NCI-H748 (cell line): Measurements from ENCODE around the gene SH3RF3.

Experiments used
- DNase-seq: peaks from one replicate; lab custom pipeline; 2025; ENCODE audit not compliant: unreplicated experiment; lab: John Stamatoyannopoulos, UW

Gene SH3RF3

DNA sequence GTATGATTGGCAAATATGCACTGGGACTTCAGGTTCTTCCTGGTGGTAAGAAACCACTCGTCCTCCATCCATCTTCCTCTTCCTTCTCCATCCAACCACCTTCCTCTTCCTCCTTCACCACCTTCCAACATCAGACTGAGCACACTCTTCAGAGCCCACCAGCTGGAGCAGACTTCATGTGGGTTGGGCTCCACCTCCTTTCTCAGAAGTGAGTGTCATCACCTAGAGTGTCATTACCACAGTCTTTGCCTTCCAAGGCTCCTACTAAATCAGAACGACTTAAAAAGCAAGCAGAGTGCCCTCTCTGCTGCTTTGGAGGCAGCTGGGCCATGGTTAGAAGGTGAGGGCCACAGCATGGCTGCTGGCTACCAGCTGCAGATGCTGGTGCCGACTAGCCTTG is 171.6 kb downstream of the SH3RF3 start:
- DNase-seq, result no peak

- DNase-seq, result no peak
These were observed 172.7 kb downstream of the SH3RF3 start for GRCh38 chr2:109301746-109302145.

DNA sequence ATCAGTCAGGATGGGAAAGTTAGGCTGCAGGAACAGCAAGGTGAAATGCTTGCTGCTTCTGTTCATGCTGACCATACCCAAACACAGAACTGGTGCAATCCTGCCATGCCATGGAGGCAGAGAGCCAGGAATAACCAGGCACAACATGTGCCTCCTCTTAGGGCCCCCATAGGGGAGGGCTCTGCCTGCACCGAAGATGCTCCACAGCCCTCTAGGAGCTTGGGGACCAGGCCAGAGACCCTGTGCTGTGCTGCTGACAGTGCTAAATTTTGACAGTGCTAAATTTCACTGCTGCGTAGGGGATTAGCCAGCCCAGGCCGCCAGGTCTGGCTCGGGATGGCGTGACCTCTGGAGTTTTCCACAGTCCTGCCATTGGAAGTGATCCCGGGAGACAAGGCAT is 173.3 kb downstream of the SH3RF3 start:
- DNase-seq, result no peak

DNA sequence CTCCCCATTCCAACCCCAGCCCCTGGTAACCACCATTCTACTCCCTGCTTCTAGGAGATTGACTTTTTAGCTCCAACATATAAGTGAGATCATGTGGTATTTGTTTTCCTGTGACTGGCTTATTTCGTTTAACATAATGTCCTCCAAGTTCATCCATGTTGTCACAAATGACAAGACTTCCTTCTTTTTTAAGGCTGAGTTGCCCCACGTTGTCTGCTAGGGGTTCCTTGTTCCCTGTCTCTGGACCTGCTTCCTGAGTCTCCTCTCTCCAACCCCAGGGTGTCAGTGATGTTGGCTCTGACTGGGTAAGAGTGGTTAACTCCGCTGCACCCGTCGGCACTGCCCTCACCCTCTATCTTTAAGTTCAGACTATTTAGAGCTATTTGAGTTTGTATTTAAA is 175.2 kb downstream of the SH3RF3 start:
- DNase-seq, result no peak

GRCh38 chr2:109304731-109305470 is 175.9 kb downstream of the SH3RF3 start:
- no peak for DNase-seq

- no peak for DNase-seq
These were observed 176.6 kb downstream of the SH3RF3 start for GRCh38 chr2:109305490-109306167.

- DNase-seq, result no peak
These were observed 177.2 kb downstream of the SH3RF3 start for GRCh38 chr2:109306190-109306589.

DNA sequence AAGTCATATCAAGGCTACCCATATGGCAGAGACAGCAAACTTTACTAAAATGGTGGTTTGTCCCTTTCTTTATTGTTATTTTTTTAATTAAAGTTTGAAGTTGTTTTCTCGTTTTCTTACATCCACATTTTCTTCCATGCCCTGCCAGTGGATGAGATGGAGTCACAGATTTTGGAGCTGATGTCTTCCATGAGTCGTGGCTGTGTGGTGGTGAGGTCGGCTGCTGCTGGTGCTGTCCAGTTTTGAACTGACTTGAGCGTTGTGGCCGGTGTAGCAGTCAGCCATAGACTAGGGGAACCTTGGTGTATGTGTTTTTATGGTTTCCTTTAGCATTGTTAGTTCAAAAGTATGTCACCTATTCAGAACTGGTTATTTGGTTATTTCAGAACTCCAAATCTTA is 182.8 kb downstream of the SH3RF3 start:
- no peak for DNase-seq

GRCh38 chr2:109312902-109313301 is 183.9 kb downstream of the SH3RF3 start:
- no peak for DNase-seq

DNA sequence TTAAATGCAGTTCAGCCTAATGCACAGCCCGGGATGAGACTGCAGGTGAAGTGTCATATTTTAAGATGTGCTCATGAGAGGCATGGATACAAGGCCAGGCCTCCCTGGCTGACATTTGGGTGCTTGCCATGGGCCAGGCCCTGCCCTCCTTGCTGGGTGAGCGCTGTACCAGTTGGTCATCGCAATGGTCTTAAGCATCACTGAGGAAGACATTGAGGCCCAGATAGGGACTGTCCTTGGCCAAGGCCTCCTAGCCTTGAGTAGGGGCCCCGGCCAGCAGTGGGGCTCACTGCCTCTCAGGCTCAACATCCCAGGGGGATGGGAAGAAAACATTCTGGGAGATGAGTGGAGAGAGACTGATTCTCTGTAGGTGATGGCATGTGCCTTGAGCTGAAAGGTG is 184.3 kb downstream of the SH3RF3 start:
- no peak for DNase-seq

GRCh38 chr2:109316091-109316490 is 187.1 kb downstream of the SH3RF3 start:
- DNase-seq, result no peak

DNA sequence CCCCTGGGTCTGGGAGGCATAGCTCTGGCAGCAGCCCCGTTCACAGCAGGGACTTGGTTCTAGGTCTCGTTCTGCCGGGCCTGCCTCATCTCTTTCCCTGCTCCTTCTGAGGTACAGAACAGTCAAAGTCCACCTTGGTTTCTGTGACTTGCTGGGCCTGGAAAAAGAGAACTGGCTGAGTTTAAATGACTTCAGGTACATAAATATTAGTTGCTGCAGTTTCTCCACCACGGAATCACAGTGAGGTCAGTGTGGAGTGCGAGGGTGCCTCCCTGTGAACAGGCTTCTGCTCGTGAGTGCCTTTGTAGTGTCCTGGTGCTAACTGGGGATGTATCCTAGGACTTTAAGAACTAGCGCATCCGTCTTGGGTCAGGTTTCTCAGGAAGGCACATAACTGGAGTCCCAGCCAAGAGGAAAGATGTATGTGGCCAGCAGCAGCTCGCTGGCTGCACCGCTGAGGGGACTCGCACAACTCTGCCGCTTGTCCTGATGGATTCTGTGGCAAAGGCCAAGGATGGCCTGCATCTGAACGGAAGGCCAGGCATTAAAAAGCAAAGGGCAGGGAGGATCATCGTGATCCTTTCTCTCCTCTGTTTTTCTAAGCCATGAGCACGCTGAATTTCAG is 188.6 kb downstream of the SH3RF3 start:
- DNase-seq, result no peak

DNA sequence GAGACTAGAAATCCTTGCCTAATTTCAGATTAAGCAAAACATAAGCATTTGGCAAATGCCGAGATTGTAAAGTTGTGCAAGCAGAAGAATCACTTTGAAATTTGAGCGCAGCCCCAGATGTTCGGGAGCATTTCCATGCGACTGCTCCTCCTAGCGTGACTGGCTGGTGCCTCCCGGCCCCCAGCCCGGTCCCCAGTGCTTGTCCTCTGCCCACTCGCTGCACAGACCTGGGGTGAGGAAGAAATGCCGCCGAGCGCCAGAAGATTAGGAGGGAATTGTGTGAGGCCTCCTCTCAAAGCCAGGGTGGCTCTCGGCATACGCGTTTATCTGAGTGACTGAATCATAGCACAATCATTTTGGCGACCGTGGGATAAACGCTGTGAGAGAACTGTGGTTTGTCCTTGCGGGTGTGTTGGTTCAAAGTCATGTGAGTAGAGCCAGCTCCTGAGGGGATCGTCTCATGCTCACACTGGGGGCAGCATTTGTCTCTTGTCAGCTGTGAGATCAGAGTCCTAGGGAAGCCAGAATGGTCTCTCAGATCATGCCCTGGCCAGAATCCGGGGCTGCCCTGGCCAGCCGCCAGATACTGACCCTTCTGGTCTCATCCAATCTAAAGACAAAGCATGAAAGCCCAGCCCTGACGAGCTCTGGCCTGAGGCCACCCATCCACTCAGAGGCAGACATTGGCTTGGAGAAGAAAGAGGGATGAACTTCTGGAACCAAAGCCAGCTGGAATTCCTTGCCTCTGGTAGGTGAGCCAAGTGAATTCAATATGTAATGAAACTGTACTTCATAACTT is 189.3 kb downstream of the SH3RF3 start:
- DNase-seq, result no peak

DNA sequence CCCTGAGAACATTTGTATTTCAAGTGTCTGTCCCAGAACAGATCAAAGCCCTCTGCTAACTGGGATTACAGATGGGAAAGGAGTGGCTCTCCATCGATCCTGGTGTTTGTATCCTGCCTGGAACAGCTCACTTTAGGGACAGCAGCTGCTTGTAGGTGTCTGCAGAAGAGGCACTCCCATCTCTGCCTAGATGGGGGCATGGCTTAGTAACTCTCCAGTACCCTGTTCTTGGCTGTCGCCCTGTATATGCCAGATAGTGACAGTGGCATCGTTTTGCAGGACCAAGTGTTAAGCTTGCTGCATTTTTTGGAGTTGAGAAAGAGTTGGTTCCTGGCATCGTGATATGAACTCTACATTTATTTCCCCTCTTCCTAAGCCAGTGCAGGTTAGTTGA is 189.9 kb downstream of the SH3RF3 start:
- no peak for DNase-seq

DNA sequence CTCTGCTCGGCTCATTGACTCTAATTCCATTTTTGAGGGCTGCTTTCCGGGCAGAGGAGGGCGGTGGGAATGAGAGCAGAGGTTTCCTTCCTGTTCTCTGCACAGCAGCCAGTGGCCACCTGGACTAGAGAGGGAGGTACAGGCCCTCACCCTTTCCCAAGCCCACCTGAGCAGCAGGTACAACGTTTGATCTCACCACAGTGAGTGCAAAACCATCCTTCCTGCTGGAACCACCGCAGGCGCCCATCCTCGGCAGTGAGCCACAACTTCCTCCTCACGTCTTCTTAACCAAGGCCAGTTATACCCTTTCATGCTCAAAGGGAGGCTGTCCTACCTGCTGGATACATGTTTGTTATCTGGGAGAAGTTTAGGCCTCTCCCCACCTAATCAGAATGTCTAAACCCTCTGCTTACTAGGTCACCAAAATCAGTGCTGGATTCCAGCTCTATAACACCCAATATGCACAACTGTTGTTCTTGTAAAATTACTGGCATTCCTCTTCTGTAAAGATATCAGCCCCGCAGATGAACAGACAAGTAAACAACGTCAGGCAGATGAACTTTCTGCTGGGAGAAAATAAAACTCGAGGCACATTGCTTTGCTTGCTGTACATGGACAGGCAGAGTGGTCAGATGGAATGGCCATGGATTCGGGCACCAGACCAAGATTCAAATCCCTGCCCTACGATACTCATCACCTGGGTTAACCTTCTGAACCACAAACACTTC is 191.4 kb downstream of the SH3RF3 start:
- DNase-seq, result no peak

DNA sequence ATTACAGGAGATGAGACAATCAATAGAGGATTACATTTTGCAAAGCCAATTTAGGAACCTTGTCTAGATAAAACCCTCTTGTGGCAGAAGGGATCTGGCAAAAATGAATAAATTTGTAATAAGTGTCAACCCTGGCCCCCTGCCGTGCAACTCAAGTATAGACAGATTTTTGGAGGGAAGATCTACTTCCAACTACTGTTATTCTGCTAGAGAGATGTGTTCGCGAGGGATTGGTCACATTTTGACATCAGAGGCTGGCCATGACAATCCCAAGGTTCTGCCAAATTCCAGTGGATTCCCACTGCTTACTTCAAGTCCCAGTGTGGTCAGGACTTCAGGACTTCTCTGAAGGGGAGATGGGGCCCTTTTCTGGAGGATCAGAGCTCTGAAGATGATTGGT is 192.6 kb downstream of the SH3RF3 start:
- DNase-seq, result no peak

GRCh38 chr2:109322111-109322510 is 193.1 kb downstream of the SH3RF3 start:
- no peak for DNase-seq

GRCh38 chr2:109322641-109323040 is 193.6 kb downstream of the SH3RF3 start:
- DNase-seq, result no peak

DNA sequence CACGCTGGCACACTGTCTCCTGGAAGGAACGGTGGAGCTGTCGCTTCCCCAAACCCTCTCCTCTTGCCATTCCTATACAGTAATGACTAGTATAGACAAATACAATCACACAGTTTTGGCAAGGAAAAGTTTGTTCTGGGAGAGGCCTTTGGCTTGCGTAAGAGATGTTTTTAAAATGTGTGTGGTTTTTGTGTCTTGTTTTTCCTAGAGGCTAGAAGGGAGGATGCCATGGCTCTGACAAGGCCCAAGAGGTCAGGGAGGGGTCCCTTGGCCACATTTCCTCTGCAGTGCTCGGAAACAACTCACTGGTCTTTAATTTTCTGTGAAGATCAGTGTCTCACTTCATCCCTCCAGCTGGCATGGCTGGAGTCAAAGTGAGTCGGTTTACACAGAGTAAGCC is 195.9 kb downstream of the SH3RF3 start:
- no peak for DNase-seq

DNA sequence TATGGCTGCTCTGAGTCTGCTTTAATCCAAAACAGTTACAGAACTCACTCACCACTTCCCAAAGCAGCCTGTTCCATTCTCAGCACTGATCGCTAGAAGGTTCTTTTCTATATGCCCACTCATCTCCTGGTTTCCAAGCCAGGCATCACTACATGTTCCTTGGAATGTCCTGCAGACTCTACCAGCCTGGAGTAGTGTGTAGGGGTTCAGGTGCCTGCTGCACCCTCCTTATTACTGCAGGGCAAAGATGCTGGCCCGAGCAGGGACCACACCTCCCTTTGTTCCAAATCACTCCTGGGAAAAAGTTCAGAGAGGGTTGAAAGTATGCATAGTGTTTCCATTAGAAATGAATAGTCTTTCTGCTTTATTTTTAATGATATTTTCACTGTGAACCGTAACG is 196.6 kb downstream of the SH3RF3 start:
- no peak for DNase-seq

DNA sequence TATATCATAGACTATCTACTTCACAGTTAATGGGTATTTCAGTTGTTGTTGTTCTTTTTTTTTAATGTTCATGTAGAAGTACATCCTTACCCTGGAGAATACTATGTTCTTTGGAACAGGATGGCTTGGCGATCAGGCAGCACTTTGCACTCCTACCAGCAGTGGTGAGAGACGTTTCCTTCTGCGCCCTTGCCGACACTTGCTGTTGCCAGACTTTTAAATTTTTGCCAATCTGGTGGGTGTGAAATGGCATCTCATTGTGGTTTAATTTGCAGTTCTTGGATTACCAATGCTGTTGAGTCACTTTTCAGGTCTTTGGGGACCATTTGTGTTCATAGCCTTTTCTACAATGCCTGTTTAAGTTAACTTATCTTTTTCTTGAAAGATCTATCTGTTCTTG is 197.3 kb downstream of the SH3RF3 start:
- no peak for DNase-seq
